GM12892 (cell line): ENCODE results near the gene TOP3B.
"Not testable (repeated sequence)": the region's sequence is repeated elsewhere in the genome, so short reads cannot be mapped to it uniquely, and the experiment has no call there.

ENCODE experiments used
- DNase-seq: peaks from one replicate; pipeline ENCODE4 v3.0.0; 2011; ENCODE audit not compliant: insufficient read length
- FAIRE-seq: peaks from 2 replicates; lab custom pipeline; 2011; peaks lifted over from hg19 to GRCh38; lab: Jason Lieb, UNC
- POLR2A ChIP-seq: IDR thresholded peaks from 2 replicates; pipeline ENCODE4 v1.6.1; 2011; ENCODE audit warnings: low read depth, low read length, control low read depth
- POLR2AphosphoS5 ChIP-seq: IDR thresholded peaks from 2 replicates; pipeline ENCODE4 v1.6.1; 2011; ENCODE audit warnings: low read depth, low read length, control low read depth
- TAF1 ChIP-seq: IDR thresholded peaks from 2 replicates; pipeline ENCODE4 v1.6.1; 2011; ENCODE audit warnings: low read depth, mild to moderate bottlenecking, control low read depth, low read length, borderline replicate concordance

Gene TOP3B

GRCh38 chr22:21922370-21923162, 60.0 kb downstream of the TOP3B start:
- DNase-seq = no peak
- no peak for TF ChIP-seq POLR2AphosphoS5
- TF ChIP-seq POLR2A = no peak
- TF ChIP-seq TAF1 = no peak
- FAIRE-seq = no peak

DNA sequence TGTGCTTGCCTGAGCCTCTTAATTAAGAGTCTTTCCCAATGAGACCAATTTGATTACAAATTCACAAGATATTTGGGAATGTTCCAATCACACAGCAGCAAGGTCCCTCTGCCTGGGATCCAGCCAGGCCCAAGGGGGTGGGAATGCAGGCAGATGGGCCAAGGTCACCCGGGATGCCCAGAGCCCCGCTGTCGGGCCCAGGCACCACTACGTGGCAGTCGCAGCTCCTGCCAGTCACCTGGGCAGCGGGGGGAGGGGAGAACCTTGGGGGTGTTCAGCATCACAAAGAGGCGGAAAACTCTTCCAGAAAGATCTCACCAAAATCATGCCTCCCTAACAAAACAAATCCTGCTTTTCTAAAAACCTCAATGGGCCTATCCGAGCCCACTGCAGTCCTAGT, 60.9 kb downstream of the TOP3B start:
- DNase-seq = no peak
- FAIRE-seq = no peak
- TF ChIP-seq POLR2A (no peak), POLR2AphosphoS5 (no peak), TAF1 (no peak)

DNA sequence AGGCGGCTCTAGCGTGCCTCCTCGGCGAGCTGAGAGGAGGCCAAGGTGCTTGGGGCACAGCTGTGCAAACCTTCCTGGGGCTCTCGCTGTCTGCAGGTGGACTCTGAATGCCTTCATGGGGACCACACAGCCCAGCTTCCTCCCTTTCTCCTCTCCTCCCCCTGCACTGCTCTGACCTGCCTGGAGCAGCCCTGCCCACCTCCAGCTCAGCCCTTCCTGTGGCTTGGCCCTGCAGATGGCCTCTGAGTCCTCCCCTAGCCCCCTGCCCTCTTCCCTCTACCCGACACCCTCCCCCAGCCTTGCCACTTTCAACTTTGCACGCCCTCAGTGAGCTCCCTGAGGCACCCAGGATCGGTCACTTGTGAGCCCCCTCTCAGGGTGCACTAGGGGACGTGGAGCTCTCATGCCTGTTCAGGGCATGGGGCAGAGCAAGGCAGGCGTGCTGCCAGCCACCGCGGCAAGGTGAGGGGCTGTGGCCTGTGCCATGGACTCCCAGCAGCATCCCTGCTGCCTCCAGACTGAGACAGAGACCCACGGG, 61.3 kb downstream of the TOP3B start:
- no peak for TF ChIP-seq TAF1
- TF ChIP-seq POLR2A = no peak
- TF ChIP-seq POLR2AphosphoS5 = no peak
- no peak for FAIRE-seq

GRCh38 chr22:21920341-21921183, 62.0 kb downstream of the TOP3B start:
- DNase-seq (no peak), FAIRE-seq (no peak)
- no peak for TF ChIP-seq POLR2A
- TF ChIP-seq POLR2AphosphoS5 = no peak
- TF ChIP-seq TAF1 = no peak

More for the DNA sequence above, 61.3 kb downstream of the TOP3B start:
- DNase-seq = no peak

GRCh38 chr22:21919526-21920307, 62.9 kb downstream of the TOP3B start:
- DNase-seq (no peak), FAIRE-seq (no peak)
- TF ChIP-seq POLR2AphosphoS5 = no peak
- TF ChIP-seq POLR2A = no peak
- TF ChIP-seq TAF1 = no peak

- FAIRE-seq (no peak), DNase-seq (no peak)
- TF ChIP-seq POLR2A (no peak), POLR2AphosphoS5 (no peak), TAF1 (no peak)
Measured at GRCh38 chr22:21918466-21919185, 64.0 kb downstream of the TOP3B start.

- DNase-seq (no peak), FAIRE-seq (no peak)
- no peak for TF ChIP-seq POLR2A
- no peak for TF ChIP-seq POLR2AphosphoS5
- TF ChIP-seq TAF1 = no peak
Measured at GRCh38 chr22:21917959-21918261, 64.7 kb downstream of the TOP3B start.

GRCh38 chr22:21917181-21917958, 65.2 kb downstream of the TOP3B start:
- FAIRE-seq (no peak), DNase-seq (no peak)
- TF ChIP-seq POLR2A = no peak
- no peak for TF ChIP-seq POLR2AphosphoS5
- no peak for TF ChIP-seq TAF1

DNA sequence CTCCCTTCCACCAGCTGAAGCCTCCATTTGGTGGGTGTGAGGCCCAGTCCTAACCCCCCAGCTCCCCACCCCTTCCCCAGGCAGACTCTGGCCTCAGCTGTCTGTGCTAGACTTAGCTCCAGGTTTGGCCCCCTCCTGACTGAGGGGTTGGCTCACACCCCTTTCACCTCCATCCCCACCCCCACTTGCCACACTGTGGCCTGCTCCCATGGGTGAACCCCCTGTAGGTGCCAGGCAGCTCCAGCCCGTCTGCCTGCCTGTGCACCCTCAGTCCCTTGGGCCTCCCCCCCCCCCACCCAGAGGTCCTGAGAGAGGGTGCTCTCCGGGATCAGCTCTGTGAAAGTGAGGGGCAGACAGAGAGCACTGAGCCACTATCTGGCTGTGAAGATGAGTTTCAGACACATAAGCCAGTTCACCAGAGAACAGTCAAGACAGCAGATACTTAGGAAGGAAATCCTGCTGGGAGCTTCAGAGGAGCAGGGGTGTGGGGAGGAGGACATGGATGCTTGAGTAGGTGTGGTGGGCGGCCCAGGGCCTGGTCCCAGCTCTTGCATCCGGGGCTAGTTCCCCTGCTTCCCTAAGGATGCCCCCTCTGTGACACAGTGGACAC, 66.2 kb downstream of the TOP3B start:
- no peak for DNase-seq
- no peak for FAIRE-seq
- no peak for TF ChIP-seq POLR2AphosphoS5
- TF ChIP-seq TAF1 = no peak

GRCh38 chr22:21915624-21916308, 66.8 kb downstream of the TOP3B start:
- no peak for DNase-seq
- FAIRE-seq = no peak
- no peak for TF ChIP-seq POLR2AphosphoS5
- no peak for TF ChIP-seq TAF1
- no peak for TF ChIP-seq POLR2A

DNA sequence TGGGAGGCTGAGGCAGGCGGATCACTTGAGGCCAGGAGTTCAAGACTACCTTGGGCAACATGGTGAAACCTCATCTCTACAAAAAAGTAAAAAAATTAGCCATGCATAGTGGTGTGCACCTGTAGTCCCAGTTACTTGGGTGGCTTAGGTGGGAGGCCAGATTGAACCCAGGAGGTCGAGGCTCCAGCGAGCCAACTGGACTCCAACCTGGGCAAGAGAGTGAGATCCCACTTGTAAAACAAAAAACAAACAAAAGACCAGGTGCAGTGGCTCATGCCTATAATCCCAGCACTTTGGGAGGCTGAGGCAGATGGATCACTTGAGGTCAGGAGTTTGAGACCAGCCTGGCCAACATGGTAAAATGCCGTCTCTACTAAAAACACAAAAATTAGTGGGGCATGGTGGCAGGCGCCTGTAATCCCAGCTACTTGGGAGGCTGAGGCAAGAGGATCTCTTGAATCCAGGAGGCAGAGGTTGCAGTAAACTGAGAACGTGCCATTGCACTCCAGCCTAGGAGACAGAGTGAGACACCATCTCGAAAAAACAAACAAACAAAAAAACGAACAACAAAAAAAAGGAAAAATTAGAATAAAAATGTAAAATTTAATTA, 68.4 kb downstream of the TOP3B start:
- not testable (repeated sequence) for FAIRE-seq, DNase-seq

DNA sequence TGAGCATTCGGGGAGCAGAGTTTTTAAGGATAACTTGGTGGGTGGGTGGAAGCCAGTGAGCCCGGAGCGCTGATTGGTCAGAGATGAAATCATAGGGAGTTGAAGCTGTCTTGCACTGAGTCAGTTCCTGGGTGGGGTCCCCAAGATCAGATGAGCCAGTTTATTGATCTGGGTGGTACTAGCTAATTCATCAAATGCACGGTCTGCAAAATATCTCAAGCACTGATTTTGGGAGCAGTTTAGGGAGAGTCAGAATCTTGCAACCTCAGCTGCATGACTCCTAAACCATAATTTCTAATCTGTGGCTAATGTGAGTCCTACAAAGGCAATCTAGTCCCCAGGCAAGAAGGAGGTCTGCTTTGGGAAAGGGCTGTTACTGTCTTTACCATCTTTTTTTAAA, 72.2 kb downstream of the TOP3B start:
- not testable (repeated sequence) for FAIRE-seq, DNase-seq
